NCI-H1092 (cell line): Measurements from ENCODE around the gene CCDC74A.
"Not testable (repeated sequence)": the region's sequence is repeated elsewhere in the genome, so short reads cannot be mapped to it uniquely, and the experiment has no call there.

ENCODE experiments used
- DNase-seq: peaks from one replicate; lab custom pipeline; 2025; lab: John Stamatoyannopoulos, UW

The CCDC74A gene

DNA sequence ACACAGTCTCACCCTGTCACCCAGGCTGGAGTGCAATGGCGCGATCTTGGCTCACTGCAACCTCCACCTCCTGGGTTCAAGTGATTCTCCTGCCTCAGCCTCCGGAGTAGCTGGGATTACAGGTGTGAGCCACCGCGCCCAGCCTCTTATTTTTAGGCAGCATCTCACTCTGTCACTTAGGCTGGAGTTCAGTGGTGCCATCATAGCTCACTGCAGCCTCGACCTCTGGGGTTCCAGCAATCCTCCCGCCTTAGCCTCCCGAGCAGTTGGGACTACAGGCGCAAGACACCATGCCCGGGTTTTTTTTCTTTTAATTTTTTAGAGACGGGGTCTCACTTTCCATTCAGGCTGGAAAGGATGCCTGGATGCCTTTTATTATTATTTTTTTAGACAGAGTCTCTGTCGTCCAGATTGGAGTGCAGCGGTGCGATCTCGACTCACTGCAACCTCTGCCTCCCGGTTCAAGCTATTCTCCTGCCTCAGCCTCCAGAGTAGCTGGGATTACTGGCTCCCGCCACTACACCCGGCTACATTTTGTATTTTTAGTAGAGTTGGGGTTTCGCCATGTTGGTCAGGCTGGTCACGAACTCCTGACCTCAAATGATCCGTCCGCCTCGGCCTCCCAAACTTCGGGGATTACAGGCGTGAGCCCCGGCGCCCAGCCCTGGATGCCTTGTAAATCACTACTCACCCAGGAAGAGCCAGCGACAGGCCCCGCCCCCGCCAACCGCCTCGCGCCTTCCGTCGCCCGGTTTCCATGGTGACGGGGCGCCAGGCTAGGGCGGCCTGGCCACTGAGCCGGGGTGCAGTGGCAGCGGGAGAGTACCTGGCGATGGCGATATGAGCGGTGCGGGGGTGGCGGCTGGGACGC lies at the start of gene CCDC74A:
Gene CCDC74A (plus strand): TSS at position 758 of the 871 bp plus-strand sequence. CDS start 83 bp downstream, at position 841.
- DNase-seq, result peak; percentile 64

- DNase-seq, result not testable (repeated sequence)
These were observed 49.4 kb upstream of the CCDC74A start for GRCh38 chr2:131478074-131478849.

DNA sequence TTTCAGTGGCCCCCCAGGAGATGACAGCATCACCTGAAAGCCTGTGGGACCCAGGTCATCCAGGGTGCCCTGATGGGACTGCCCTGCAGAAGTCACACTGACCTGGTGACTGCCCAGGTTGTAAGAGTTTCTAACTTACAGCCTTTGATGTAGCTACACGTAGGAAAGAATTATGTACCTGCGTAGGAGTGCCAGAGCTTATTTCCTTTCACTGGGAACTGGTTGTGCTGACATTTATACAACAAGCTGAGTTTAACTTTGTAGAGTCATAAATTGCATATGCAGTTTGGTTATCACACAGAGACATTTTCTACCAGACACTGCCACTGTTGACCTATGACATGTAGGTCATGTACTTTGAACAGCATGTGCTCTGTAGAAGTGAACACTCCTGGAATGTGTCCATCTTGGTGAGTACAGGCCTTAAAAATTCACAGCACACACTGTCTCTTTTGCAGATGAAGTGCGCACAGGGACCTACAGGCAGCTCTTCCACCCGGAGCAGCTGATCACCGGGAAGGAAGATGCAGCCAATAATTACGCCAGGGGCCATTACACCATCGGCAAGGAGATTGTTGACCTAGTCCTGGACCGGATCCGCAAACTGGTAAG lies 48.7 kb upstream of the CCDC74A start:
- DNase-seq, result not testable (repeated sequence)

- not testable (repeated sequence) for DNase-seq
These were observed 47.3 kb upstream of the CCDC74A start for GRCh38 chr2:131480351-131480750.

GRCh38 chr2:131482506-131483155 lies 45.1 kb upstream of the CCDC74A start:
- DNase-seq, result not testable (repeated sequence)

DNA sequence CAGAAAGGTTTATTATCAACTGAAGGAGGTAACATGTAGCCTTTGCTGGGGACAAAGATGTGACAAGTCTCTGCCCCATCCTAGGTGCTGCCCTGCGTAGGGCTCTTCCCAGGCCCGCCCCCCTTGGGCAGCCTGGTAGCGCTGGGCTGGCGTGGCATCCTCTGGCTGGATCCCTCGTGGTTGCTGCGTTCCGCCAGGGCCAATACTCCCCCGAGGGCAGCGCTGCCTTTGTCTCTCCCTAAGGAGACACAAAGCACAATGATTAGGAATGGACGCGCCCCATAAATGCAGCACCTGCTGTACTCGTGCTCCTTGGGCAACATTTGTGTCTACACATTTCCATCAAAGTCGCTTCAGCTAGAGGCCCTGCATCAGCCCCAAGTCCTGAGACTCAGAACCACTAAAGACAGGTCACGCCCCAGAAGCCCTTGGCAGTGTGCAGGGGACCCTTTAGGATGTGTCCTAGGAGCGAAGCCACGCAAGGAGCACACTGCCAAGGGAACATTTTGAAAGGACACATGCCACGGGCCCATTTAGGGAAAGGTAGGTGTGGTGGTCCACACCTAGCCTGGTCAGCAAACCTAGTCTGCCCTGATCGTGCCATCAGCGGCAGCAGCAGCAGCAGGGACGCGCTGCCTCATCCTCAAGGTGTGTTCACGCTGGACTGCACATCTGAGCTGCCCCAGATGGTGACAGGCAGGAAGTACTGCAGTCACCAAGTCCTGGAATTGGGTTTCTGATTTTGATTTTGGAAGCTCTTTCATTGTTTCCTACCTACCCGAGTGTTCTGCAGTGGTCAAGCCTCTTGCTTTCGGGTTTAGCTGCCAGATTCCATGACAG lies 43.5 kb upstream of the CCDC74A start:
- not testable (repeated sequence) for DNase-seq

GRCh38 chr2:131484906-131485460 lies 42.7 kb upstream of the CCDC74A start:
- DNase-seq, result not testable (repeated sequence)

DNA sequence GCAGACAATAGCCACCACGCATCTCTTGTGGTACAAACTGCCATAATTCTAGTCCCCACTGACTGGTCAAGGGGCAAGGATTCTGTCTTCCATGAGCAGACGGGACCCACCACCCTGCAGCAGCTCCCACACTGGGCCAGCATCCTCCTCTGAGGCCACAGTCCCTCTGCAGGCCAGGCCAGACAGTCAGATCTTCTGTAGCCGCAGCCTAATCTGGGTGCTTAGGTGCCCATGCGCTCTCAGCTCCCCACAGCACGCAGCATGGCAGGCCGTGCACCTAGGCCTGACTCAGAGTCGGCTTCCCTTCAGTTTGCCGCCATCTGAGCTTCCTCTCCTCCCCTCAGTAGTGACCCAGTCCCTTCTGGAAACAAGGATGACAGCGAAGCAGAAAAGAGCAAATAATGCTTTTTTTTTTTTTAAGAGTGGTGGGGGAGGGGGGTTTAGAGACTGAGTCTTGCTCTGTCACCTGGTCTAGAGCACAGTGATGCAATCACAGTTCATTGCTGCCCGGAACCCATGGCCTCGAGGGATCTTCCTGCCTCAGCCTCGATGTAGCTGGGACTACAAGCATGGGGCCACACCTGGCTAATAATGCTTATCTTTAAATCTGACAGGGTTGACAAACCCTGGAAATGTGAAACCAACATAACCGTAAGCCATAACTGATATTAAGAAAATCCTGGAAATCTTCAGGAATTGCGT lies 41.3 kb upstream of the CCDC74A start:
- not testable (repeated sequence) for DNase-seq

GRCh38 chr2:131488306-131489205 lies 39.1 kb upstream of the CCDC74A start:
- DNase-seq, result no peak

DNA sequence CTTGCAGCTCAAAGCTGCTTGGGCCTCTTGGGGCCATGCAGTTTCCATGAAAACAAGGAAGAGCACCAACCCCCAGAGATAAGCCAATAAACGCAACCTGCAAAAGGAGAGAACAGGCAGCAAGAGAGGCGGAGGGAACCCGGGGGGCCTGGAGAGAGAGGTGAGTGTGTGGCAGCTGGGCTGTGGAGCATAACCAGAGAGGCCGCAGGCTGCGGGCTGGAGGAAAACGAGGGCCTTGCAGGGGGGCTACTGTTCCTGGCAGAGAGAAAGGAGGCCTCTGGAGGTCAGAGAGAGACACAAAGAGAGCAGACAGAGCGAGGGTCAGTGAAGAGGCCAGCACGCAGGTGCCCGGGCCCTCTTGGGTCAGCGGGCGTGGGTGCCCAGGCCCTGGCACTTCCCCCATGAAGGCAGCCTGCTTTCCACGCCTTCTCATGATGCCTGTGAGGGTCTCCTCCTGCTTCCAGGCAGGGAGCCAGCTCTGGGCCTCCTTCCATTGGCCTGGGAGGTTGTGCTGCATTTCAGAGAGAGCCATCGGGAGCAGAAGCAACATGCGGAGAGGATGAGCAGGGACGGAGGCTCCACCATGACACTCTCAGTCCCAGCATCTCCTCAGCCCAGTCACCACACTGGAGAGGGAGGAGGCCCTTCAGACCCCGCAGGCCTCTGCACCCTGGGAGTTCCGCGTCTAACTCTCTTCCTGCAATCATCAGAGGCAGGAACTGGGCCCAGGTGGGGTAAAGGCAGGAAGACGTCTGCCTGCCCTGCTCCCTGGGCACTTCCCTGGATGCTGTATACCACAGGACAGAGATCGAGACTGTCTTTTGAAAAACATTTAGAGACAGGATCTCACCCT lies 36.8 kb upstream of the CCDC74A start:
- DNase-seq, result not testable (repeated sequence)

GRCh38 chr2:131491469-131491836 lies 36.2 kb upstream of the CCDC74A start:
- not testable (repeated sequence) for DNase-seq

DNA sequence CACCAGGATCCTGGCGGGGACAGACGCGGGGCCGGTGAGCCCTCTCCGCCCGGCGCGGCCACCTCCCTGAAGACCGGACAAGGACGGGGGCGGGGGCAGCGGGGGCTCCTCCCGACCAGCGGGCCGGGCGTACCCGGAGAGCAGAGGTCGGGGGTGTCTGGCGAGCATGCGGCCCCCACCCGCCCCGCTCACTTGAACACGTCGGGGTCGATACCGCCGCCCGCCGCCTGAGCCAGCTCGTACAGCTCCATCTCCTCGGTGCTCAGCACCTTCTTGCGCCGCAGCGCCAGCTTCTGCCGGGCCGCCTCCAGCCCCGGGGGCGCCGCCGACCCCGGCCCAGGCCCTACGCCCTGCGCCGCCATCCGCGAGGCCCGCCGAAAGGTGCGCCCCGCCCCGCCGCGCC lies 35.7 kb upstream of the CCDC74A start, which contains the start of gene MZT2A:
Gene MZT2A (minus strand): TSS at position 383 of the 403 bp plus-strand sequence. CDS start 21 bp downstream, at position 362.
- DNase-seq, result not testable (repeated sequence)

DNA sequence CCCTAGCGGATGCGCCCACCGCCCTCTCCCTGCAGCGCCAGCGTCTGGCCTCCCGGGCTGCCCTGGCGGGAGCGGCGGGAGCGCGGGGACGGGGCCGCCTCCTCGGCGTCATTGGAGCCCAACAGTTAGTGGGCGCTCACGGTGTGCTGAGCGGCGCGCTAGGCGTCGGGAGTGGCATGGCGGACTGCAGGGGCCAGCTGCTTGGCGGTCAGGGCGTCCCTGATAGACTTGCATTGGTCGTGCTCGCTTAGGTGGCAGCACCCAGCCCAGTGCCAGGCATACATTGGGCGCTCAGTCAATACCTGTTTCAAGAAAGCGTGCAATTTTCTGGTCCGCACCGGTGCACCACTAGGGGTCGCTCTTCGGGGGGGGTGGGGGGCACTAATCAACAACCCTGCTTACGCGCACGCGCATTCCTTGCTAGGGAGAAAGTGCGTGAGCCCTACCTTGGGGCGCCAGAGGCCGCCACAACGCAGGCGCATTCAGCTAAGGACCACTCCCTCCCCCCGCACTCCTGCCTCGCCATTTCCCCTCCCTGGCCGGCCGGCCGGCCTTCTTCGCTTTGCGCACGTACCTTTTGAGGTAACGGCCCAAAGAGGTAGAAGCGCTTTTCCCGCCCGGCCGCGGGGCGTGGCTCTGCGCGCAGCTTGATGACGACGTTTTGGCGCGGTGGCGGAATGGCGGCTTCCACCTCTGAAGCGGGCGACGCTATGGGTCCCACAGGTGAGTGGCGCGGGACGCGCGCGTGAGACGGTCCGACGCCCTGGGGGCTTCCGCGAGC lies 35.1 kb upstream of the CCDC74A start:
- DNase-seq, result peak; percentile 89

GRCh38 chr2:131493199-131493968 lies 34.3 kb upstream of the CCDC74A start:
- DNase-seq, result no peak

DNA sequence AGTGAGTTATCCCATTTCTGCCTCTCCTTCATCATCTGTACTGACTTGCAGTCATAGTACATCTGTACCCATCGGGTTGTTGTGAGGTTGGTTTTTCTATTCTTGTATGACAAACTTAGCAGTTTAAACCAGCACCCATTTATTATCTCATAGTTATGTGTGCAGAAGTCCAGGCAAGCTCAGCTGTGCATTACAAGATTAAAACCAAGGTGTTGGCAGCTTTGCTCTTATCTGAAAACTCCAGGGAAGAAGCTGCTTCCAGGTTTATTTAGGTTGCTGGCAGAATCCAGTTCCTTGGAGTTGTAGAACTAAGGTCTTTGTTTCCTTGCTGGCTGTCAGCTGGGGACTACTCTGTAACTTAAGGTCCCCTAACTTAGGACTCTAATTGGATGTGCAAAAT lies 32.2 kb upstream of the CCDC74A start:
- not testable (repeated sequence) for DNase-seq

DNA sequence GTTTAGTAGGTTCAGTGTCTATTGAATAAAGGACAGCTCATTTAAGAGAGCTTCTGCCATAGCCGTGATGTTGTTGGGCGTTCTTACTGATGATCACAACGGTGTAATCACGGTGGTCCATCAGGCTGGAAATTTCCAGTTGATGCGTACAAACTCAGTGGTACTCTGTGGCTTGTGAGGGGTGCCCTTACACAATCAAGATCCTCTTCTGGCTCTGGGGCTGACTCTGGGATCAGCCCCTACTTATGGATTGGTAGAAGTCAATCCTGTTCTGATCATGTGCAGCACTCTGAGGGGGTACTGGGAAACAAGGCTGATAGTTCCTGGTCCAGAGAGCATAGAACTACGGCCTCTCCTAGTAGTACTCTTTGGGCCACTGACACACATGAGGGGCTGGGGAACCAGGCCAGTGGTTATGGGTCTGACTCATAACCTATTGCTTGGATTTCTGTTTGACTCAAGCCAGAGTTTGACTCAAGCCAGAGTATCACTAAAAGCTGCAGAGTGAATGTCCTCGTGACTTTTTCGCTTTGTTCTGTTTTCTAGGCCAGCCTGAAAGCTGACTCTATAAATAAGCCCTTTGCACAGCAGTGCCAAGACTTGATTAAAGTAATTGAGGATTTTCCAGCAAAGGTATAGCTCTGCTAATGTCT lies 29.2 kb upstream of the CCDC74A start:
- DNase-seq, result not testable (repeated sequence)
